Measurements from ENCODE around the gene GPR4.

DNA sequence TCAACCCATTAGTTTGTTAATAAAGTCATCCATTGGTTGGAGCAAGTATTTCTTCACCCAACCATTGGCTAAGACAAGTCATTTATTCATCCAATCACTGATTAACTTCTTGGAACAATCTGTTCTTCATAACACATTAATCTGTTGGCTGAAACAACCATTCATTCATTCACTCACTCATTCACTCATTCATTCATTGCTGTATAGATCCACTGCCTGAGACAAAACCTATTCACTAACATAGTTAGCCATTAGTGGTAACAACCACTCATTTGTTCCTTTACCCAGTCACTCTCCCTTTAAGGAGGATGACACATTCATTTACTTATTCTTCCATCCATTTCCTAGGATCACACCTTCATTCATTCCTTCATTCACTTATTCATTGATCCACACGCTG lies 22.0 kb upstream of the GPR4 start:
- no peak for TF ChIP-seq EP300 (IDR thresholded peaks at IDR 0.05; ENCODE audit: low read depth)
- no peak for TF ChIP-seq CTCF (IDR thresholded peaks at IDR 0.05)
- TF ChIP-seq POLR2A (IDR thresholded peaks at IDR 0.05): no peak
